Left ventricle myocardium inferior (tissue), 1 donor: Measurements from ENCODE around the gene COL23A1. TPM values are rescaled to one million over a fixed set of nuclear protein-coding genes. Genes with fewer than 3 reads are reported as not detected.

ENCODE experiments used
- DNase-seq: peaks from one replicate; pipeline ENCODE4 v3.0.0-alpha.2; 2020
- H3K27ac ChIP-seq: fragments of 200-600 bp; replicated peaks from 2 replicates; pipeline ENCODE4 v1.8.0; 2021
- H3K27me3 ChIP-seq: fragments of 200-600 bp; 2 replicates; pipeline ENCODE4 v1.8.0; 2021; ENCODE audit warnings: low read depth
- H3K36me3 ChIP-seq: fragments of 200-600 bp; 2 replicates; pipeline ENCODE4 v1.8.0; 2021
- H3K4me1 ChIP-seq: fragments of 200-600 bp; 2 replicates; pipeline ENCODE4 v1.8.0; 2021
- H3K4me3 ChIP-seq: fragments of 200-600 bp; 2 replicates; pipeline ENCODE4 v1.8.0; 2021; ENCODE audit warnings: mild to moderate bottlenecking, moderate library complexity
- H3K9me3 ChIP-seq: fragments of 200-600 bp; replicated peaks from 2 replicates; pipeline ENCODE4 v1.8.0; 2021
- intact Hi-C: fragments of 100-400 bp; cut with micrococcal nuclease; formaldehyde crosslinking; loops from one replicate; pipeline ENCODE4 v1.11.0; 2022
- total RNA-seq: library from RNA; stranded (reverse); fragmentation: NEBNext Ultra II Directional; extraction: Animal tissue kit (Norgen Biotek cat#: 25700); gene quantifications from one replicate; pipeline ENCODE4 v1.2.1, GENCODE V29; 2021
- TF ChIP-seq, protein P1 (sequence below): fragments of 200-600 bp; IDR thresholded peaks from 2 replicates; pipeline ENCODE4 v1.8.0; 2021; ENCODE audit warnings: antibody characterized with exemption, mild to moderate bottlenecking, borderline replicate concordance
- donor health status: DM: no; HTN: yes; CAD: no; lungs with severe emphysema.

Gene COL23A1
- total RNA-seq, 1 donor from 2014 or later: 27.4 TPM

DNA sequence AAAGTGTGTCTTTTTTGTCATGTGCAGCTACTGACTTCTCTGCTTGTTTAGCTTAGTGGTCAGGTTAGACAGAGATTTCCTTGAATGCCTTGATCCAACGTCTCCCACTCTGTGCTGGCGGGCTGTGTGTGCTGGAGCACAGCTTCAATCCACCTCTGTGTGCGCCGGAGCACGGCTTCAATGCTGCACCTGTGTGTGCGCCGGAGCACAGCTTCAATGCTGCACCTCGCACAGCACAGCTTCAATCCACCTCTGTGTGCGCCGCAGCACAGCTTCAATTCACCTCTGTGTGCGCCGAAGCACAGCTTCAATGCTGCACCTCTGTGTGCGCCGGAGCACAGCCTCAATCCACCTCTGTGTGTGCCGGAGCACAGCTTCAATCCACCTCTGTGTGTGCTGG lies 288.6 kb downstream of the COL23A1 start:
- Histone ChIP-seq H3K36me3 (no peaks in the 10 kb centered on the region), H3K9me3 (no peaks in the 10 kb centered on the region), H3K27me3 (peaks cover 3% of the 10 kb centered on the region), H3K4me3 (no peak overlapping the region), H3K4me1 (no peaks in the 10 kb centered on the region), H3K27ac (no peak overlapping the region)
- TF ChIP-seq, protein P1, sequence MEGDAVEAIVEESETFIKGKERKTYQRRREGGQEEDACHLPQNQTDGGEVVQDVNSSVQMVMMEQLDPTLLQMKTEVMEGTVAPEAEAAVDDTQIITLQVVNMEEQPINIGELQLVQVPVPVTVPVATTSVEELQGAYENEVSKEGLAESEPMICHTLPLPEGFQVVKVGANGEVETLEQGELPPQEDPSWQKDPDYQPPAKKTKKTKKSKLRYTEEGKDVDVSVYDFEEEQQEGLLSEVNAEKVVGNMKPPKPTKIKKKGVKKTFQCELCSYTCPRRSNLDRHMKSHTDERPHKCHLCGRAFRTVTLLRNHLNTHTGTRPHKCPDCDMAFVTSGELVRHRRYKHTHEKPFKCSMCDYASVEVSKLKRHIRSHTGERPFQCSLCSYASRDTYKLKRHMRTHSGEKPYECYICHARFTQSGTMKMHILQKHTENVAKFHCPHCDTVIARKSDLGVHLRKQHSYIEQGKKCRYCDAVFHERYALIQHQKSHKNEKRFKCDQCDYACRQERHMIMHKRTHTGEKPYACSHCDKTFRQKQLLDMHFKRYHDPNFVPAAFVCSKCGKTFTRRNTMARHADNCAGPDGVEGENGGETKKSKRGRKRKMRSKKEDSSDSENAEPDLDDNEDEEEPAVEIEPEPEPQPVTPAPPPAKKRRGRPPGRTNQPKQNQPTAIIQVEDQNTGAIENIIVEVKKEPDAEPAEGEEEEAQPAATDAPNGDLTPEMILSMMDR: no peak
- DNase-seq: no peak
- intact Hi-C loops: no loop called here

DNA sequence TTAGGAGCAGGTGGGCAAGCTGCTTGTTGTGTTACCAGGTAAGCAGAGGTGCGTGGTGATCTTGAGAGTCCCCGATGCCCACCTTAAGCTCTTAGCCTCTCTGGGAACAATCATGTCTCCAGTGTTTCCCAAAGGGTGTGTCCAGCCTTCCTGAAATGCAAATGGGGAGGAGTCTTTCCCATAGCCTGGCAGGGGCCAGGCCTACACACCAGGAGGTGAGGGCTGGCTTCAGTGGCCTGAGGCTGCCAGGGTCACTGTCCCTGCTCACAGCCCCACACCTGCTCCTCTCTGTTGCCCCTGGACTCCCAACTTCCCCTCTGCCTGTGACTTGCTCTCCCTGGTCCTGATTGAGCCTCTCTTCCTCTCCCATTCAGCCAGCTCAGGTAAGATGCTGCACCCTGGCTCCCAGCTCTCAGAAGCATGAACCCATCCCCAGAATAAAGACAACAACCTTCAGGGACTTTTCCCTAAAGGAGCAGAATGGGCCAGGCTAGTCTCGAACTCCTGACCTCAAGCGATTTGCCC lies 291.8 kb downstream of the COL23A1 start:
- intact Hi-C loops: no loop called here
- TF ChIP-seq, protein P1: no peak
- Histone ChIP-seq H3K9me3 (peaks cover 4% of the 10 kb centered on the region), H3K4me1 (no peaks in the 10 kb centered on the region), H3K36me3 (no peaks in the 10 kb centered on the region), H3K4me3 (no peak overlapping the region), H3K27ac (no peak overlapping the region), H3K27me3 (no peaks in the 10 kb centered on the region)
- DNase-seq: no peak

DNA sequence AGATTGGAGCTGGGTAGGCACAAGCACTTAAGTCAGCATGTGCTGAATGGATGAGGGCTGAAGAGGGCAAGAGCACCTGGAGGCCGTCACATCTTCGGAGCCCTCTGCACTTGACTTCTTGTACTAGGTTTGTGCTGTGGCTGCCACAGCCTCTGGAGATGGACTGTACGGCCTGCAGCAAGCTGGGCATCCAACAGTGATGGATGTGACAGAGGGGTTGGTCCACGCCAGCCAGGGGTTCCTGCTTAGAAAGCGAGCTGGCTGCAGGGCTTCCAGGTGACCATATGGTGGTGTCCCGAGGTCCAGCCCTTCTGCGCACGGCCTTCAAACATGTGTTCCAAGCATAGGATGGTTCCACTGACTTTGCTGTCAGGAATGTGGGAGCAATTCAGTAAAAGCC lies 292.4 kb downstream of the COL23A1 start:
- Histone ChIP-seq H3K4me1 (no peaks in the 10 kb centered on the region), H3K27me3 (no peaks in the 10 kb centered on the region), H3K9me3 (peaks cover 4% of the 10 kb centered on the region), H3K4me3 (no peak overlapping the region), H3K36me3 (no peaks in the 10 kb centered on the region), H3K27ac (no peak overlapping the region)
- intact Hi-C loops: no loop called here
- TF ChIP-seq, protein P1: no peak
- no peak for DNase-seq

DNA sequence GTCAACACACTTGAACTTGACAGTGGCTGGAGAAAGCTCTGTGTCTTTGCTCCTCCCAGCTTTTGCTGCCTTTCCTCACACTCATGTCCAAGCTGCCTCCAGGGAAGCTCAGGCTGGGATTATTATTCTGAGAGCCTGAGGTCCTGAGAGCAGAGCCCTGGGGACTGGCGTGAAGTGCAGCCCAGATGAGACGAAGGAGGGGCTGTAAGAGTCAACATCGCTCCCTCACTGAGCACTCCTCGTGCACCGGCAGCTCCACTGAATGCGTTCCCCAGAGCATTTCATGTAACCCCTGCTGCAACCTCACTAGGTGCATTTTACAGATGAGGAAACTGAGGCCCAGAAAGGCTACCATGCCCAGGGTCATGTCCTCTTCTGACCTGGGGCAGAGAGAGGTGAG lies 294.1 kb downstream of the COL23A1 start:
- Histone ChIP-seq H3K27ac (no peak overlapping the region), H3K4me1 (no peaks in the 10 kb centered on the region), H3K4me3 (no peak overlapping the region), H3K27me3 (peaks cover 13% of the 10 kb centered on the region), H3K9me3 (peaks cover 4% of the 10 kb centered on the region), H3K36me3 (no peaks in the 10 kb centered on the region)
- TF ChIP-seq, protein P1: no peak
- DNase-seq: no peak
- intact Hi-C loops: no loop called here

DNA sequence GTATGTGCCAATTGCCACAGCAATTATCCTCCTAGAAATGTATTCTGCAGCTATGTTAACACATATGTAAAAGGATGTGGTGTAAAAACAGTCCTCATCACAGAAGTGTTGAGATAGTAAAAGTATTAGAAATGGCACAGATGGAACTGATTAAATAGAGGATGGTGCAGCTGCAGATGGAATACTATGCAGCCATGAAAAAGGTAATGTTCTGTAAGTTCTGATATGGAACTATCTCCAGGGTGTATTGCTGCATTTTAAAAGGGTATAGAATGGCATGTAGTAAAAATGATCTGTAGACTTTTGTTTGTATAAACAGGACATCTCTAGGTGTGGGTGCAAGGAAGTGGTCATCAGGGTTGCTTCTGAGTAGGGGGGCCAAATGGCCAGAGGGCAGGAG lies 294.6 kb downstream of the COL23A1 start:
- H3K27ac ChIP-seq: no peak overlapping the region
- intact Hi-C loops: no loop called here
- TF ChIP-seq, protein P1: no peak
- no peak for DNase-seq
- H3K4me3 ChIP-seq: no peak overlapping the region
- H3K27me3 ChIP-seq: peaks cover 17% of the 10 kb centered on the region
- no peaks in the 10 kb centered on the region for H3K4me1 ChIP-seq
- H3K36me3 ChIP-seq: no peaks in the 10 kb centered on the region
- peaks cover 4% of the 10 kb centered on the region for H3K9me3 ChIP-seq

DNA sequence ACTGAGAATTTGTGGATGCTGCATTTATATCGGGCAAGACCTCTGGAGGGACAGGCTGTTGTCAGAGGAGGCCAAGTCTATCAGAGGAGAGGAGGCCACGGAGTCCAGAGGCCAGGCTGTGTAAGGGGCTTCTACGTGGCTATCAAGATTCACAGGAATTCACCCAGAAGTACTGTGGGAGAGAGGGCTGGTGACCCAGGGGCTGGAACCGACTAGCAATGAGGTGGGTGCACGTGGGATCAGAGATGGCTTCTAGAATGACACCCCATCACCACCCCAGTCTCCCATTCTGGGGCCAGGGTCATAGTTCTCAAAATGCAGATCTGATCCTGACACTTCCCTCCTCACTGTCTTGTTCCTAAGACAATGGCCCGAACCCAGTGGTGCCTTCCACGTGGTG lies 296.4 kb downstream of the COL23A1 start:
- TF ChIP-seq, protein P1: no peak
- peaks cover 4% of the 10 kb centered on the region for H3K9me3 ChIP-seq
- H3K27me3 ChIP-seq: peaks cover 33% of the 10 kb centered on the region
- H3K4me3 ChIP-seq: no peak overlapping the region
- intact Hi-C loops: no loop called here
- no peak overlapping the region for H3K27ac ChIP-seq
- H3K4me1 ChIP-seq: no peaks in the 10 kb centered on the region
- no peak for DNase-seq
- no peaks in the 10 kb centered on the region for H3K36me3 ChIP-seq
